ENCODE measurements around the gene BAMBI. TPM values are rescaled to one million over a fixed set of nuclear protein-coding genes. Genes with fewer than 3 reads are reported as not detected.

Gene BAMBI
- total RNA-seq, 2 donors from 2014 or later = 3.1 to 4.6 TPM

DNA sequence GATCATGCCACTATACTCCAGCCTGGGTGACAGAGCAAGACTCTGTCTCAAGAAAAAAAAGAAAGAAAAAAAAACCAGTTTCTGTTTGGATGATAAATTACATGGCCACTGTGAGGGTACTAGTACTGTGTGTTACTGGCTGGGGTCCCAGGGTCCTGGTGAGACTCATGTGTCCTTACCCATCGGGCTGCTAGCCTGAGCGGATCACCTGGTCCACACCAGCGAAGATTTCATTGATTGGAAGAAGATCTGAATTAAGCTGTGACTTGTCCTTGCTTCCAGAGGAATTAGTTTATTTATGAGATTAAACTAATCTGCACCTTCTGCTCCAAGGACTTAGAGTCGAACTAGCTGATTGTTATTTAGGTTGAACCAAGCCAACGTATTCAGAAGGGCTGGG, 40.0 kb upstream of the BAMBI start:
- H3K27me3 ChIP-seq = no peaks in the 10 kb centered on the region
- TF ChIP-seq, protein P1, sequence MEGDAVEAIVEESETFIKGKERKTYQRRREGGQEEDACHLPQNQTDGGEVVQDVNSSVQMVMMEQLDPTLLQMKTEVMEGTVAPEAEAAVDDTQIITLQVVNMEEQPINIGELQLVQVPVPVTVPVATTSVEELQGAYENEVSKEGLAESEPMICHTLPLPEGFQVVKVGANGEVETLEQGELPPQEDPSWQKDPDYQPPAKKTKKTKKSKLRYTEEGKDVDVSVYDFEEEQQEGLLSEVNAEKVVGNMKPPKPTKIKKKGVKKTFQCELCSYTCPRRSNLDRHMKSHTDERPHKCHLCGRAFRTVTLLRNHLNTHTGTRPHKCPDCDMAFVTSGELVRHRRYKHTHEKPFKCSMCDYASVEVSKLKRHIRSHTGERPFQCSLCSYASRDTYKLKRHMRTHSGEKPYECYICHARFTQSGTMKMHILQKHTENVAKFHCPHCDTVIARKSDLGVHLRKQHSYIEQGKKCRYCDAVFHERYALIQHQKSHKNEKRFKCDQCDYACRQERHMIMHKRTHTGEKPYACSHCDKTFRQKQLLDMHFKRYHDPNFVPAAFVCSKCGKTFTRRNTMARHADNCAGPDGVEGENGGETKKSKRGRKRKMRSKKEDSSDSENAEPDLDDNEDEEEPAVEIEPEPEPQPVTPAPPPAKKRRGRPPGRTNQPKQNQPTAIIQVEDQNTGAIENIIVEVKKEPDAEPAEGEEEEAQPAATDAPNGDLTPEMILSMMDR (IDR thresholded peaks at IDR 0.05) = no peak

DNA sequence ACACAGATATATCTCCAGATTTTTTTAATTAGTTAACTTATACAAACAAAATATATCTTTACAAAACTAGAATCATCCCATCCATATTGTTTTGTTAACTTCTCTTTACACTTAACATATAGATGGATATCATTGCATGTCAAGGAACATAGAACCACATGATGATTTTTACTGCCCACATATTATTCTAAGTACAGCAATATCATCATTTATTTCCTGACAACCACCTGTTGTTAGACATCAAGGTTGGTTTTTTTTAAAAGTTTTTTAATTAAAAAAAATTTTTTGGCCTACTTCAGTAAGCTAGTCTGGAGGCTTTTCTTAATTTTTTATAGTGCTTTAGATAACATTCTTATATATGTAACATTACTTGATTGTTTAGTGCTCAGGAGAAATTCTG, 38.9 kb upstream of the BAMBI start:
- TF ChIP-seq, protein P1 (IDR thresholded peaks at IDR 0.05) = no peak
- Histone ChIP-seq H3K9me3 (no peaks in the 10 kb centered on the region), H3K36me3 (no peaks in the 10 kb centered on the region), H3K4me1 (no peaks in the 10 kb centered on the region), H3K27ac (no peak overlapping the region), H3K9ac (ENCODE audit: low read depth in 2 of 2, low read length in 2 of 2) (no peak overlapping the region), H3K27me3 (no peaks in the 10 kb centered on the region), H3K4me3 (no peak overlapping the region)
- DNase-seq = no peak
- intact Hi-C loops (cut with DNase I) = no loop called here

More for the DNA sequence above, 40.0 kb upstream of the BAMBI start:
- intact Hi-C loops (cut with DNase I) = no loop called here
- Histone ChIP-seq H3K36me3 (no peaks in the 10 kb centered on the region), H3K27ac (no peak overlapping the region), H3K9me3 (no peaks in the 10 kb centered on the region), H3K4me3 (no peak overlapping the region), H3K4me1 (no peaks in the 10 kb centered on the region), H3K9ac (ENCODE audit: low read depth in 2 of 2, low read length in 2 of 2) (no peak overlapping the region)
- no peak for DNase-seq

DNA sequence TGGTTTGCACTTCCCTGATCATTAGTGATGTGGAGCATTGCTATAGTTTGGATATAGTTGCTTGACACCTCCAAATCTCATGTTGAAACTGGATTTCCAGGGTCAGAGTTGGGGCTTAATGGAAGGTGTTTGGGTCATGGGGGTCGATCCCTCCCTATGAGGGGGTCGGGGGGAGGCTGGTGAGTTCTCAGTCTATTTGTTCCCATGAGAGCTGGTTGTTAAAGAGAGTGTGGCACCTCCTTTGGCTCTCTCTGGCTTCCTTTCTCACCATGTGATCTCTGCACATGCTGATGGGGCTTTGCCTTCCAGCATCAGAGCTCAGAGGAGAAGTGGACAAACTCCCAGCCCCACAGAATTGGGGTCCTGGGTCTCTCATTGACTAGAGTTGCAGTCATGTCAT, 36.8 kb upstream of the BAMBI start:
- no peak for DNase-seq
- intact Hi-C loops (cut with DNase I) = no loop called here
- no peak overlapping the region for H3K4me3 ChIP-seq

GRCh38 chr10:28644647-28645046, 32.7 kb upstream of the BAMBI start:
- Histone ChIP-seq H3K4me3 (no peak overlapping the region), H3K4me1 (no peaks in the 10 kb centered on the region), H3K27ac (no peak overlapping the region), H3K9me3 (no peaks in the 10 kb centered on the region), H3K9ac (ENCODE audit: low read depth in 2 of 2, low read length in 2 of 2) (no peak overlapping the region), H3K36me3 (no peaks in the 10 kb centered on the region), H3K27me3 (no peaks in the 10 kb centered on the region)
- intact Hi-C loops (cut with DNase I) = no loop called here
- TF ChIP-seq, protein P1 (IDR thresholded peaks at IDR 0.05) = no peak
- DNase-seq = no peak

More for the DNA sequence above, 36.8 kb upstream of the BAMBI start:
- no peak overlapping the region for H3K9ac ChIP-seq (ENCODE audit: low read depth in 2 of 2, low read length in 2 of 2)
- H3K27me3 ChIP-seq = no peaks in the 10 kb centered on the region
- no peak overlapping the region for H3K27ac ChIP-seq
- no peaks in the 10 kb centered on the region for H3K9me3 ChIP-seq
- TF ChIP-seq, protein P1 (IDR thresholded peaks at IDR 0.05) = no peak
- H3K4me1 ChIP-seq = no peaks in the 10 kb centered on the region
- H3K36me3 ChIP-seq = no peaks in the 10 kb centered on the region

GRCh38 chr10:28652106-28652505, 25.2 kb upstream of the BAMBI start:
- DNase-seq = no peak
- H3K27ac ChIP-seq = no peak overlapping the region
- intact Hi-C loops (cut with DNase I) = no loop called here

More at GRCh38 chr10:28652106-28652505, 25.2 kb upstream of the BAMBI start:
- H3K4me1 ChIP-seq = no peaks in the 10 kb centered on the region
- H3K9me3 ChIP-seq = no peaks in the 10 kb centered on the region
- H3K36me3 ChIP-seq = no peaks in the 10 kb centered on the region
- H3K9ac ChIP-seq (ENCODE audit: low read depth in 2 of 2, low read length in 2 of 2) = no peak overlapping the region
- no peaks in the 10 kb centered on the region for H3K27me3 ChIP-seq
- TF ChIP-seq, protein P1 (IDR thresholded peaks at IDR 0.05) = no peak
- no peak overlapping the region for H3K4me3 ChIP-seq

Measured in colonic mucosa (tissue), 4 donors.